HEK293 (cell line): ENCODE data around the gene PEX14.
A peak's percentile ranks its signal among the peaks of the same experiment; 100 is the strongest.

Experiments used
- CTCF ChIA-PET: fragments of 350-600 bp; formaldehyde crosslinking; extraction: SDS; loops from one replicate; lab custom pipeline; 2021; ENCODE audit warnings: antibody characterized with exemption; lab: Yijun Ruan, JAX
- POLR2A ChIA-PET: fragments of 300-600 bp; formaldehyde crosslinking; extraction: SDS; loops from one replicate; lab custom pipeline; 2020; ENCODE audit warnings: antibody characterized with exemption, inconsistent platforms; lab: Yijun Ruan, JAX
- H3K27ac ChIP-seq: fragments of 200-500 bp; sonication (Bioruptor generic); 2 replicates; pipeline ENCODE4 v1.5.1; 2014; ENCODE audit warnings: low read depth, low read length, control low read depth, inconsistent platforms; ENCODE audit errors: extremely low read depth
- H3K36me3 ChIP-seq, 2 experiments: fragments of 200-500 bp in 1 of 2; sonication (Bioruptor generic) in 1 of 2; 1 replicate in 1 of 2; 2 replicates in 1 of 2; pipeline ENCODE4 v1.5.1; 2014 to 2017; ENCODE audit warnings: inconsistent platforms in 2 of 2, low read length in 2 of 2; ENCODE audit not compliant: control insufficient read depth in 2 of 2, insufficient read depth in 1 of 2
- H3K4me1 ChIP-seq: fragments of 200-500 bp; sonication (Bioruptor generic); 2 replicates; pipeline ENCODE4 v1.5.1; 2014; ENCODE audit warnings: mild to moderate bottlenecking, low read length, inconsistent platforms; ENCODE audit not compliant: control insufficient read depth, insufficient read depth
- H3K4me3 ChIP-seq: 2 replicates; pipeline ENCODE4 v1.5.1; 2011; ENCODE audit warnings: low read depth, mild to moderate bottlenecking, control low read depth, low read length, moderate library complexity
- H3K9me3 ChIP-seq: fragments of 200-500 bp; sonication (Bioruptor generic); 2 replicates; pipeline ENCODE4 v1.5.1; 2014; ENCODE audit warnings: low read depth, low read length, inconsistent platforms; ENCODE audit not compliant: control insufficient read depth, insufficient read depth
- BCL11A ChIP-seq: fragments of 450-650 bp; formaldehyde crosslinking; IDR thresholded peaks from 2 replicates; pipeline ENCODE4 v1.5.1; 2016; ENCODE audit warnings: low read depth, missing biosample characterization, missing genetic modification characterization
- GLI2 ChIP-seq: fragments of 450-650 bp; formaldehyde crosslinking; IDR thresholded peaks from 2 replicates; pipeline ENCODE4; 2017; ENCODE audit warnings: missing biosample characterization, missing genetic modification characterization, low read depth, borderline replicate concordance
- KLF8 ChIP-seq: fragments of 450-650 bp; formaldehyde crosslinking; IDR thresholded peaks from 2 replicates; pipeline ENCODE4 v1.5.1; 2016; ENCODE audit warnings: missing biosample characterization, missing genetic modification characterization
- MZF1 ChIP-seq: fragments of 450-650 bp; formaldehyde crosslinking; IDR thresholded peaks from 2 replicates; pipeline ENCODE4 v1.5.1; 2017; ENCODE audit warnings: missing biosample characterization, missing genetic modification characterization, borderline replicate concordance
- OSR2 ChIP-seq: fragments of 450-650 bp; formaldehyde crosslinking; IDR thresholded peaks from 2 replicates; pipeline ENCODE4 v1.5.1; 2016; ENCODE audit warnings: missing biosample characterization, missing genetic modification characterization
- OVOL3 ChIP-seq: fragments of 450-650 bp; formaldehyde crosslinking; IDR thresholded peaks from 2 replicates; pipeline ENCODE4 v1.5.1; 2016; ENCODE audit warnings: missing biosample characterization, missing genetic modification characterization
- PATZ1 ChIP-seq: fragments of 450-650 bp; formaldehyde crosslinking; IDR thresholded peaks from 2 replicates; pipeline ENCODE4 v1.5.1; 2016; ENCODE audit warnings: missing biosample characterization, missing genetic modification characterization
- PBX3 ChIP-seq: sonication (generic); formaldehyde crosslinking; IDR thresholded peaks from 2 replicates; pipeline ENCODE4 v1.8.1; 2022; ENCODE audit warnings: mild to moderate bottlenecking, moderate library complexity, missing genetic modification reagents
- SETDB1 ChIP-seq: IDR thresholded peaks from one replicate; pipeline ENCODE4 v1.6.1; 2017; ENCODE audit warnings: mild to moderate bottlenecking, low read length, moderate library complexity, mixed read lengths; ENCODE audit not compliant: insufficient read length
- TRIM28 ChIP-seq: IDR thresholded peaks from 2 replicates; pipeline ENCODE4 v1.6.1; 2011; ENCODE audit warnings: low read length, control low read depth, borderline replicate concordance
- ZBTB44 ChIP-seq: fragments of 450-650 bp; IDR thresholded peaks from 2 replicates; pipeline ENCODE4 v1.5.1; 2018; ENCODE audit warnings: missing biosample characterization, mild to moderate bottlenecking, missing genetic modification characterization
- ZIC2 ChIP-seq: fragments of 450-650 bp; formaldehyde crosslinking; IDR thresholded peaks from 2 replicates; pipeline ENCODE4 v1.5.1; 2016; ENCODE audit warnings: missing biosample characterization, missing genetic modification characterization
- ZNF10 ChIP-seq: fragments of 450-650 bp; formaldehyde crosslinking; IDR thresholded peaks from 2 replicates; pipeline ENCODE4 v1.5.1; 2017; ENCODE audit warnings: missing biosample characterization, missing genetic modification characterization
- ZNF132 ChIP-seq: fragments of 450-650 bp; formaldehyde crosslinking; IDR thresholded peaks from 2 replicates; pipeline ENCODE4 v1.5.1; 2017; ENCODE audit warnings: missing biosample characterization, missing genetic modification characterization, borderline replicate concordance
- ZNF133 ChIP-seq: fragments of 450-650 bp; formaldehyde crosslinking; IDR thresholded peaks from 2 replicates; pipeline ENCODE4 v1.5.1; 2016; ENCODE audit warnings: missing biosample characterization, missing genetic modification characterization
- ZNF169 ChIP-seq: fragments of 450-650 bp; formaldehyde crosslinking; IDR thresholded peaks from 2 replicates; pipeline ENCODE4 v1.5.1; 2016; ENCODE audit warnings: missing biosample characterization, missing genetic modification characterization
- ZNF274 ChIP-seq, 2 experiments: fragments of 200-500 bp in 1 of 2; fragments of 450-650 bp in 1 of 2; sonication (Bioruptor generic) in 1 of 2; formaldehyde crosslinking in 1 of 2; IDR thresholded peaks; 2 replicates each; pipeline versions ENCODE4 v1.5.1 to v1.6.1; 2014 to 2016; ENCODE audit warnings: borderline replicate concordance in 1 of 2, inconsistent platforms in 1 of 2, low read length in 1 of 2, missing biosample characterization in 1 of 2, missing genetic modification characterization in 1 of 2
- ZNF292 ChIP-seq: fragments of 450-650 bp; formaldehyde crosslinking; IDR thresholded peaks from 2 replicates; pipeline ENCODE4 v1.5.1; 2016; ENCODE audit warnings: low read depth, missing biosample characterization, missing genetic modification characterization, borderline replicate concordance
- ZNF311 ChIP-seq: fragments of 450-650 bp; formaldehyde crosslinking; IDR thresholded peaks from 2 replicates; pipeline ENCODE4 v1.5.1; 2017; ENCODE audit warnings: missing biosample characterization, missing genetic modification characterization, borderline replicate concordance
- ZNF350 ChIP-seq: fragments of 450-650 bp; formaldehyde crosslinking; IDR thresholded peaks from 2 replicates; pipeline ENCODE4 v1.5.0; 2017; ENCODE audit warnings: missing biosample characterization, mild to moderate bottlenecking, missing genetic modification characterization
- ZNF513 ChIP-seq: fragments of 450-650 bp; IDR thresholded peaks from 2 replicates; pipeline ENCODE4 v1.5.1; 2018; ENCODE audit warnings: missing biosample characterization, missing genetic modification characterization
- ZNF530 ChIP-seq: fragments of 450-650 bp; formaldehyde crosslinking; IDR thresholded peaks from 2 replicates; pipeline ENCODE4 v1.5.1; 2016; ENCODE audit warnings: low read depth, missing biosample characterization, missing genetic modification characterization
- ZNF544 ChIP-seq: fragments of 450-650 bp; formaldehyde crosslinking; IDR thresholded peaks from 2 replicates; pipeline ENCODE4 v1.5.0; 2017; ENCODE audit warnings: missing biosample characterization, missing genetic modification characterization
- ZNF621 ChIP-seq: fragments of 450-650 bp; formaldehyde crosslinking; IDR thresholded peaks from 2 replicates; pipeline ENCODE4 v1.5.1; 2017; ENCODE audit warnings: missing biosample characterization, missing genetic modification characterization
- ZNF830 ChIP-seq: fragments of 450-650 bp; IDR thresholded peaks from 2 replicates; pipeline ENCODE4 v1.5.0; 2018; ENCODE audit warnings: missing biosample characterization, missing genetic modification characterization, low read depth, mild to moderate bottlenecking, moderate library complexity
- ZNF843 ChIP-seq: fragments of 450-650 bp; formaldehyde crosslinking; IDR thresholded peaks from 2 replicates; pipeline ENCODE4 v1.5.1; 2016; ENCODE audit warnings: missing biosample characterization, missing genetic modification characterization

PEX14 gene

GRCh38 chr1:10561955-10562354 lies 87.2 kb downstream of the PEX14 start (continued):
- TF ChIP-seq PATZ1 (tag by site-specific recombination) (no peak), ZNF621 (tag by site-specific recombination) (no peak), OVOL3 (tag by site-specific recombination) (no peak), ZNF350 (tag by site-specific recombination) (no peak)

- Histone ChIP-seq H3K36me3 (no peaks in the 10 kb centered on the region), H3K4me1 (no peaks in the 10 kb centered on the region), H3K27ac (no peak overlapping the region), H3K9me3 (no peaks in the 10 kb centered on the region), H3K4me3 (no peak overlapping the region)
- ChIA-PET CTCF (no interaction called here), POLR2A (no interaction called here)
- TF ChIP-seq OSR2 (tag by site-specific recombination) (no peak), ZBTB44 (no peak), TRIM28 (peak; percentile 43; the same call in 1 of the 2 replicates), ZNF530 (tag by site-specific recombination) (no peak), ZNF10 (tag by site-specific recombination) (no peak), SETDB1 (peak; percentile 80), BCL11A (no peak), ZNF830 (no peak), ZNF274 (IDR thresholded peaks at IDR 0.05; ENCODE audit: low read length) (no peak), ZNF274 (tag by site-specific recombination; IDR thresholded peaks at IDR 0.05; ENCODE audit: borderline replicate concordance) (no peak), GLI2 (tag by site-specific recombination) (no peak), KLF8 (peak; percentile 47; the same call in 1 of the 2 replicates), ZNF544 (tag by site-specific recombination) (no peak), ZNF169 (tag by site-specific recombination) (no peak), MZF1 (tag by site-specific recombination) (no peak), ZNF513 (tag by site-specific recombination) (no peak), ZNF311 (tag by site-specific recombination) (no peak), PBX3 (CRISPR knock-in tag) (no peak), ZNF133 (tag by site-specific recombination) (peak; percentile 100), ZNF843 (tag by site-specific recombination) (no peak), ZNF132 (no peak), ZIC2 (tag by site-specific recombination) (no peak), ZNF292 (tag by site-specific recombination) (no peak)
Measured at GRCh38 chr1:10564063-10564462, 89.3 kb downstream of the PEX14 start.
